HEK293T (cell line): Measurements from ENCODE around the gene FRMD5.
"Not testable (repeated sequence)": the region's sequence is repeated elsewhere in the genome, so short reads cannot be mapped to it uniquely, and the experiment has no call there.

Source experiments
- CTCF ChIA-PET: fragments of 350-600 bp; formaldehyde crosslinking; extraction: SDS; loops from one replicate; lab custom pipeline; 2021; ENCODE audit warnings: antibody characterized with exemption, inconsistent platforms; lab: Yijun Ruan, JAX
- POLR2A ChIA-PET: fragments of 350-600 bp; formaldehyde crosslinking; extraction: SDS; loops from one replicate; lab custom pipeline; 2020; ENCODE audit warnings: antibody characterized with exemption, inconsistent platforms; lab: Yijun Ruan, JAX
- DNase-seq: peaks from one replicate; pipeline ENCODE4 v3.0.0; 2012; ENCODE audit warnings: mixed read lengths; ENCODE audit errors: extremely low spot score
- ARNT ChIP-seq: fragments of 450-650 bp; IDR thresholded peaks from 2 replicates; pipeline ENCODE4 v1.6.1; 2017; ENCODE audit warnings: mild to moderate bottlenecking
- BHLHE40 ChIP-seq: fragments of 450-650 bp; IDR thresholded peaks from 2 replicates; pipeline ENCODE4 v1.6.1; 2016; ENCODE audit warnings: mild to moderate bottlenecking, moderate library complexity, borderline replicate concordance
- CTBP1 ChIP-seq: fragments of 450-650 bp; IDR thresholded peaks from 2 replicates; pipeline ENCODE4 v1.6.1; 2016; ENCODE audit warnings: borderline replicate concordance
- ELF4 ChIP-seq: fragments of 450-650 bp; IDR thresholded peaks from 2 replicates; pipeline ENCODE4 v1.6.1; 2017; ENCODE audit warnings: antibody characterized with exemption
- FOXA1 ChIP-seq: fragments of 450-650 bp; IDR thresholded peaks from 2 replicates; pipeline ENCODE4 v1.6.1; 2016; ENCODE audit warnings: mild to moderate bottlenecking
- FOXK2 ChIP-seq: fragments of 450-650 bp; IDR thresholded peaks from 2 replicates; pipeline ENCODE4 v1.6.1; 2016; ENCODE audit warnings: mild to moderate bottlenecking
- FOXM1 ChIP-seq: fragments of 450-650 bp; IDR thresholded peaks from 2 replicates; pipeline ENCODE4 v1.6.1; 2017; ENCODE audit warnings: mild to moderate bottlenecking, borderline replicate concordance
- HDGF ChIP-seq: fragments of 450-650 bp; IDR thresholded peaks from 2 replicates; pipeline ENCODE4 v1.6.1; 2017; ENCODE audit warnings: antibody characterized with exemption, borderline replicate concordance
- L3MBTL2 ChIP-seq: fragments of 450-650 bp; conservative IDR thresholded peaks from 2 replicates; pipeline ENCODE4 v1.6.1; 2016; ENCODE audit warnings: mild to moderate bottlenecking
- LEF1 ChIP-seq: fragments of 450-650 bp; IDR thresholded peaks from 2 replicates; pipeline ENCODE4 v1.6.1; 2017; ENCODE audit warnings: mild to moderate bottlenecking, borderline replicate concordance
- NFRKB ChIP-seq: fragments of 450-650 bp; IDR thresholded peaks from 2 replicates; pipeline ENCODE4 v1.6.1; 2016; ENCODE audit warnings: mild to moderate bottlenecking, moderate library complexity
- SP1 ChIP-seq: fragments of 450-650 bp; IDR thresholded peaks from 2 replicates; pipeline ENCODE4 v1.6.1; 2017
- SUZ12 ChIP-seq: fragments of 450-650 bp; IDR thresholded peaks from 2 replicates; pipeline ENCODE4 v1.6.1; 2016; ENCODE audit warnings: mild to moderate bottlenecking
- TARDBP ChIP-seq: fragments of 450-650 bp; IDR thresholded peaks from 2 replicates; pipeline ENCODE4 v1.6.1; 2016
- ZNF384 ChIP-seq: fragments of 450-650 bp; IDR thresholded peaks from 2 replicates; pipeline ENCODE4 v1.6.1; 2016
- TF ChIP-seq, protein P1 (sequence below): fragments of 450-650 bp; IDR thresholded peaks from 2 replicates; pipeline ENCODE4 v1.6.1; 2016

Gene FRMD5

DNA sequence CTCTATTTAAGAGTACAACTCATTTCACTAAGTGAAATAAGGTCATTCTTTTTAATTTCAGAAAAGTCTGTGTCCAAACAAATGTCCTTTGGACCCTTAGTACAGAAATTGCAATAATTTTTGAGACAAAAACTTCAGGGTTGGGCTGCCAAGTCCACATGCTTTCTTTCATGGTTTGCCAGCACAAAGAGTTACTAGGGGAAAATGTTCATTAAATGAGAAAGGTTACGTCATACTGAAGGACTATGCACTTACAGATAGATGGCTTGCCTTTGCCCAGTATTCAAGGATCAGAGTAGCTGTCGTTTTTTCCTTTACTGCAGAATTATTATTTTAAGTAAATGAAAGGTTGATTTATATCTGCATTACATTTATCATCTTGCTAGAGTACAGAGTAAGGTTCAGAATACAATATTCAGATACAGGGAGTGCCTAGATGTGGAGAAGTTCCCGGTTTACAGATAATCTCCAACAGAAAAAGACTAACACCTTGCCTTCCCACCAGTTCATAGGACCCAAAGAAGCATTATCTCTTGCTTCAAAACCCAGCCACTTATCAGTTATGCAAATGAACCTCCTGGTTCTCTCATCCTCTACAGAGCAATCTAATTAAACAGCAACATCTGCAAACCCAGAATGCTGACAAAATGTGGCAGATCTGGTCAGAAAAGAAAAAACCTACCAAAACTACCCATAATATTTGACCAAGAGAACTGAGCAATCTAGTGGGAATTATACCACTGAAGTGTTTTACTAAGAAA is 179.3 kb downstream of the FRMD5 start:
- POLR2A ChIA-PET = no interaction called here
- no peak for DNase-seq
- TF ChIP-seq BHLHE40 (no peak), FOXA1 (no peak), ELF4 (no peak), SP1 (no peak), TARDBP (no peak), FOXM1 (no peak), HDGF (no peak), ARNT (no peak), L3MBTL2 (no peak), SUZ12 (no peak), FOXK2 (no peak), ZNF384 (no peak), LEF1 (no peak)
- TF ChIP-seq, protein P1, sequence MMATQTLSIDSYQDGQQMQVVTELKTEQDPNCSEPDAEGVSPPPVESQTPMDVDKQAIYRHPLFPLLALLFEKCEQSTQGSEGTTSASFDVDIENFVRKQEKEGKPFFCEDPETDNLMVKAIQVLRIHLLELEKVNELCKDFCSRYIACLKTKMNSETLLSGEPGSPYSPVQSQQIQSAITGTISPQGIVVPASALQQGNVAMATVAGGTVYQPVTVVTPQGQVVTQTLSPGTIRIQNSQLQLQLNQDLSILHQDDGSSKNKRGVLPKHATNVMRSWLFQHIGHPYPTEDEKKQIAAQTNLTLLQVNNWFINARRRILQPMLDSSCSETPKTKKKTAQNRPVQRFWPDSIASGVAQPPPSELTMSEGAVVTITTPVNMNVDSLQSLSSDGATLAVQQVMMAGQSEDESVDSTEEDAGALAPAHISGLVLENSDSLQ = no peak
- CTCF ChIA-PET = no interaction called here

DNA sequence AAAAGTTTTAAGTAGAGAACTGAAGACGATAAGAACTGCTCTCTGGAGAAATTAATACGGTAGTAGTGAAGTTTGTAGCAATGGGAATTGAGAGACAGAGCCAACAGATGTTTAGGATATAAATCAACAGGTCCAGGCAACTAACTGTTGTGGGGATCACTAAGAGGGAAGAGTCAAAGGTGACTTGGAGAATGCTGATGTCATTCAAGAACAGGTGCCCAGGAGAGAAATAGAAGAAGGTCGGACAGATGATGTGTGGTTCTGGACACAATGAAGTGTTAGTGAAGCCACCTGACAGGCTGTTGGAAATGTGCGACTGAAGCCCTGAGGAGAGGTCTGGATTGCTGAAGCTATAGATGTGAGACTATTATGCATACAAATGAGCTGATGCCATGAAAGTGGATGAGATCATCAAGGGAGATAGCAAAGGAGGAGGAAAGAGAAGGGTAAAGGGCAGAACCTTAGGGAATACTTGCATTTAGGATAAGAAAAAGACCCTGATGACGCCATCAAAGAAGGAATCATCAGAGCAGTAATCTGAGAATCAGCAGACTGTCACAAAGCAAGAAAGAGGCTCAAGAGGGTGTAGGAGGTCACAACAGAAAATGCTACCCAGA is 183.7 kb downstream of the FRMD5 start:
- ChIA-PET CTCF (no interaction called here), POLR2A (no interaction called here)
- TF ChIP-seq NFRKB (no peak), CTBP1 (no peak), FOXM1 (no peak), ARNT (no peak), BHLHE40 (no peak), TARDBP (no peak), FOXA1 (no peak), L3MBTL2 (no peak), FOXK2 (no peak), SP1 (no peak), ZNF384 (no peak), ELF4 (no peak)
- TF ChIP-seq, protein P1 = no peak
- no peak for DNase-seq

DNA sequence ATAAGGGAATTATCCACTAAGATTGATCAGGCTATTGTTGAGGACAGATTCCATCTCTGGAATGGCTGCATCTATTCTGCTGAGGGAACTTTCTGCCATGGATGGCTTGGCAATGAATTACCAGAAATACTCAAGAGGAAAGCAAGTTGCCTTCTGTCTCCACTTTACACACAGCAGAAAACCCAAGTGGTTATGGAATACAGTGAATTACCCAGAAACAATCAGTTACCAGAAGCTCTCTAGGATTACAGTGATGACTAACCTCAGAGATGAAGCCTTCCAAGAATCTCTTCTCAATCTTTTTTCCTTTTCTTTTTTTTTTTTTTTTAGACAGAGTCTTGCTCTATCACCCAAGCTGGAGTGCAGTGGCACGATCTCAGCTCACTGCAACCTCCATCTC is 185.0 kb downstream of the FRMD5 start:
- POLR2A ChIA-PET = interaction anchor here (0.6 kb wide), 1 partner anchor 80 kb away, joined by 5 read pairs; no protein-coding TSS in a partner anchor
- CTCF ChIA-PET = no interaction called here
- no peak for TF ChIP-seq ZNF384
- TF ChIP-seq LEF1 = no peak
- TF ChIP-seq ELF4 = no peak
- TF ChIP-seq L3MBTL2 = no peak
- no peak for TF ChIP-seq ARNT
- TF ChIP-seq, protein P1 = no peak
- TF ChIP-seq SP1 = no peak
- TF ChIP-seq CTBP1 = no peak
- no peak for TF ChIP-seq FOXK2
- no peak for TF ChIP-seq HDGF
- TF ChIP-seq FOXA1 = no peak
- TF ChIP-seq TARDBP = no peak
- TF ChIP-seq BHLHE40 = no peak
- TF ChIP-seq NFRKB = no peak
- TF ChIP-seq FOXM1 = no peak
- TF ChIP-seq SUZ12 = no peak
- DNase-seq = no peak

DNA sequence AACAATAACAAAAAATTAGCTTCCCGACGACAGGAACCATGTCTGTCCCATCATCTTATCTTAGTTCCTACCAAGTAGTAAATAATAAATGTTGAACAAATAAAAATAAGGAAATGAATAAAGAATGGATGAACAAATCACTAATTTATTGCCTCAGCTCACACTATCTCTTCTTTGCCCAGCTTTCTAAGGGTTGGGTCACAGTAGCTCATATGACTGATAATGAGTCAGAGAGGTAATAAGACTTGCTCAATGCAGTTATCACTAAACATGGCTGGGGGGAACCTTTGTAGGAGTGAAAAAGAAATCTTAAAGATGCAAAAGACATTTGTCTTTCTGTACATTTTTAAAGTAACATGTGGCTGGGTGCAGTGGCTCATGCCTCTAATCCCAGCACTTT is 186.0 kb downstream of the FRMD5 start:
- no peak for DNase-seq
- CTCF ChIA-PET = interaction anchor here (0.7 to 1.0 kb wide), 2 partner anchors 50 to 70 kb away, joined by 3 to 4 read pairs; no protein-coding TSS in a partner anchor

DNA sequence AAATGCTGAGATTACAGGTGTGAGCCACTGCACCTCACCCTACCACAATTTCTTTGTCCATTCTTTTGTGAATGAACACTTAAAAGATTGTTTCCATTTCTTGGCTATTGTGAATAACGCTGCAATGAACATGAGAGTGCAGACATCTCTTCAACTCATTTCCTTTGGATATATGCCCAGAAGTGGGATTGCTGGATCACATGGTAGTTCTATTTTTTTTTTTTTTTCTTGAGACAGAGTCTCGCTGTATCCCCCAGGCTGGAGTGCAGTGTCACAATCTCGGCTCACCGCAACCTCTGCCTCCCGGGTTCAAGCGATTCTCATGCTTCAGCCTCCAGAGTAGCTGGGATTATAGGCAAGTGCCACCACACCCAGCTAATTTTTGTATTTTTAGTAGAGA is 194.8 kb downstream of the FRMD5 start:
- CTCF ChIA-PET, POLR2A ChIA-PET, DNase-seq: not testable (repeated sequence)

More for the DNA sequence above, 186.0 kb downstream of the FRMD5 start:
- TF ChIP-seq L3MBTL2 = no peak
- TF ChIP-seq CTBP1 = no peak
- no peak for TF ChIP-seq SUZ12
- no peak for TF ChIP-seq BHLHE40
- no peak for TF ChIP-seq ELF4
- no peak for TF ChIP-seq TARDBP
- TF ChIP-seq NFRKB = no peak
- POLR2A ChIA-PET = no interaction called here

DNA sequence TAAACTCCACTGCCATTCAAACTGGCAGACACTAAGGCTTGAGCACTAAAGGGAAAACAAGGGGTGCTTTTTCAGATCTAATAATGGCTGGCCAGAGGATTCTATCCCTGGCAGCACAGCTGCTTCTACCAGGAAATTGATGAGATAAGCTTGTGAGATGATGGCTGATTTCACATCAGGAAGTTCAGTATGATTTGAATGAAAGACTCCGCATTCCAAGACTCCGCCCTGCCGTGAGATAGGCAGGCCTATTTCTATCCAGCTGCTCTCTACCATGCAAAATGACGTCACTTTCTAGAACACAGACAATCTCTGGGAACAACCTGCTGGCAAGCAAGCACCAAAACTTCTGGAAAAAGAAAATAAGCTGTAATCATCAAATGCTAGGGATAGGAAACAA is 196.5 kb downstream of the FRMD5 start:
- no peak for DNase-seq
- POLR2A ChIA-PET = no interaction called here
- TF ChIP-seq HDGF (no peak), TARDBP (no peak), ARNT (no peak), L3MBTL2 (no peak), BHLHE40 (no peak), FOXK2 (no peak), ELF4 (no peak), SUZ12 (no peak), LEF1 (no peak), NFRKB (no peak), ZNF384 (no peak), CTBP1 (no peak), FOXM1 (no peak)
- CTCF ChIA-PET = interaction anchor here (0.7 kb wide), 1 partner anchor 130 kb away, joined by 3 read pairs; no protein-coding TSS in a partner anchor
